ENCODE data around the gene MELK. TPM values are rescaled to one million over a fixed set of nuclear protein-coding genes. Genes with fewer than 3 reads are reported as not detected.
A peak's percentile ranks its signal among the peaks of the same experiment; 100 is the strongest.
"Not testable (repeated sequence)": the region's sequence is repeated elsewhere in the genome, so short reads cannot be mapped to it uniquely, and the experiment has no call there.

The MELK gene
- total RNA-seq = 1.9 TPM

DNA sequence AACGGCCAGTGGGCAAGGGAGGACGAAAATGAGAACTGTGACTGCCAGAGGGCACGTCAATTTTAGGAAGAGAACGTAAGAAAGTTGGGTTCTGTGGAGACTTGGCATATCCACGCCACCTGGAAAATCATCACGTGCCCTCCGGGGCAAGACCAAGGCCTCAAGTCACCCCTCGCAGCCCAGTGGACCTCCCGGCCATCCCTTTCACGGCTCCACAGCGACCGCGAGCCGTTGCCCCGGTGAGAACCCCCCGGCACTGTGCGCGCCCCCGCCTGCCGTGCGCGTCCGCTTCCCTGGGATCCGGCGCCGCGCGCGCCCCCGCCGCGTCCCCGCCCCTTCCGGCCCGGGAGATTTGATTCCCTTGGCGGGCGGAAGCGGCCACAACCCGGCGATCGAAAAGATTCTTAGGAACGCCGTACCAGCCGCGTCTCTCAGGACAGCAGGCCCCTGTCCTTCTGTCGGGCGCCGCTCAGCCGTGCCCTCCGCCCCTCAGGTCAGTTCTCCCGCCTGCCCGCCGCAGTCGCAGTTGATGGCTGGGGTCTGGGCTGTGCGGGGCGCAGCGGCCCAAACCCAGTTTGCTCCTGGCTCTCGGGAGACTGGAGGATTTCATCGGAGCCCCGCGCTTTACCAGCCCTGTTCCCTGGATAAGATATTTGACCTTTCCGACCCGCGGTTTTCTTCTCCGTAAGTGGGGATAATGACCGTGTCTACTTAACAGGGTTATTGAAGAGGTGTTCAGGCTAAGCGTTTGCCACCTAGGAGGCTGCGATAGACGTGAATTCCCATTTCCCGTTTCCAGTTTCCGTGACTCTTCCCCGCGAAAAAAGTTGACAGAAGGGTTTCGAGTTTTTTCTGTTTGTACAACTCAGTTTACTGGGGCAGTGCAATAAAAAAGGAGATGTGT lies at the start of gene MELK:
TSS of gene MELK (plus strand) at position 381 of the 904 bp plus-strand sequence. CDS start 8,787 bp downstream, outside the sequence.
- DNase-seq (ENCODE audit: low read depth in 2 of 3, low spot score in 2 of 3) = peak; percentile 44 to 82 (median 77)

DNA sequence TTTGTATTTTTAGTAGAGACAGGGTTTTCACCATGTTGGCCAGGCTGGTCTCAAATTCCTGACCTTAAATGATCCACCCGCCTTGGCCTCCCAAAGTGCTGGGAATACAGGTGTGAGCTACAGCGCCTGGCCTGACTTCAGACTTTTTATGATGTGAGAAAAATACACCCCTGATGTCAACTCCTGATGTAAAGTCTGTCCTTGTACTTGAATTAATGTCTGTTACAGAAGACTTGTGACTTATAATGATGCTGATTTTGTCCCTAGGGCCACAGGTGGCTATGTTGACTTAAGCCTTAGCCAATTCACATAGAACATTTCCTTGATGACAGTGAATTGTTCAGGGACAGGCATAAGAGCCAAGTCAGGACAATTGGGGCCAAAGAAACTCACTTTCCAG lies 42.5 kb upstream of the MELK start:
- DNase-seq (ENCODE audit: low read depth in 2 of 3, low spot score in 2 of 3) = no peak

DNA sequence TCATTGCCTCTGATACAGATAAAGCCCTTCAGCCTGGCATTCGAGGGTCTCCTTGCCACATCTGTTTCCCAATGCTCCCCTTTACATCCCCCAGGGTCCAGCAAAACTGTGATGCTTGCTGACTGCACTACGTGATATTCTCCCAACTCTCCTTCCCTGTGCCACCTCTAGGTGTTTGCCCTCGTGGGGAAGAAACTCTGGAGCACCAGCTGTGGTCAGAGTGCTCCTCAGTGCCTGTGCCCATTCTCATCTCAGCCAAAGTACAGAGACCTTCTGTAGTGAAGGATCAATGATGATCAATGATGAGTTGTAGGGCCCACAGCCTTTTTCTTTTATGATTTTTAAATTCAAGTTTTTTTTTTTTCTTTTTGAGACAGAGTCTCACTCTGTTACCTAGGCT lies 40.3 kb upstream of the MELK start:
- no peak for DNase-seq (ENCODE audit: low read depth in 2 of 3, low spot score in 2 of 3)

DNA sequence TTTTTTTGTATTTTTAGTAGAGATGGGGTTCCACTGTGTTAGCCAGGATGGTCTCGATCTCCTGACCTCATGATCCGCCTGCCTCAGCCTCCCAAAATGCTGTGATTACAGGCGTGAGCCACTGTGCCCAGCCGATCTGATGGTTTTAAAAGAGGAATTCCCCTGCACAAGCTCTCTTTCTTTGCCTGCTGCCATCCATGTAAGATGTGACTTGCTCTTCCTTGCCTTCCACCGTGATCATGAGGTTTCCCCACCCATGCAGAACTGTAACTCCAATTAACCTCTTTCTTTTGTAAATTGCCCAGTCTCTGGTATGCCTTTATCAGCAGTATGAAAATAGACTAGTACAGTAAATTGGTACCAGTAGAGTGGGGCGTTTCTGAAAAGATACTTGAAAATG lies 39.0 kb upstream of the MELK start:
- not testable (repeated sequence) for DNase-seq (ENCODE audit: low read depth in 2 of 3, low spot score in 2 of 3)

DNA sequence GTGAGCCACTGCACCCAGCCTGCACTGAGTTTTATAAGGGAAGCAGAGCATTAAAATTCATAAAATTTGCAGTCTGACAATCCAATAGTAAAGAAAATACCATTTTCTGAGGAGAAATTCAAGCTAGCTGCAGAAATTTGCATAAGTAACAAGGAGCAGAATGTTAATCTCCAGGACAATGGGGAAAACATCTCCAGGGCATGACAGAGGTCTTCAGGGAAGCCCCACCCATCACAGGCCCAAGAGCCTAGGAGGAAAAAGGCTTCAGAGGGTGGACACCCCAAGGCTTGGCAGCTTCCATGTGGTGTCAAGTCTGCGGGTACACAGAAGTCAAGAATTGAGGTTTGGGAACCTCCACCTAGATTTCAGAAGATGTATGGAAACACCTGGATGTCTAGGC lies 37.6 kb upstream of the MELK start:
- no peak for DNase-seq (ENCODE audit: low read depth in 2 of 3, low spot score in 2 of 3)

DNA sequence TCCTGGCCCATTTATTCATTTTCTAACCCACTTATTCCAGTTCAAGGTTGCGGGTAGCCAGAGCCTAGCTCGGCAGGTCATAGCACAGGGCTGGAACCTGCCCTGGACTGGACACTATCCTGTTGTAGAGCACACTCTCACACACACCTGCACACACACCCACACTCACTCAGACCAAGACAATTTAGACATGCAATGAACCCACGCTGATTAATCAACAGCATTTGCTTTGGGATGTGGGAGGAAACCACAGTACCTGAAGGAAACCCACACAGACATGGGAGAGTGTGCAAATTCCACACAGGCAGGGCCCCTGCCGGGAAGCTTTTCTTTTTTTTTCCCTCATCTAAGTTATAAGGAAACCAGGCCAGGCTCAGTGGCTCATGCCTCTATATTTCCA lies 34.8 kb upstream of the MELK start:
- no peak for DNase-seq (ENCODE audit: low read depth in 2 of 3, low spot score in 2 of 3)

DNA sequence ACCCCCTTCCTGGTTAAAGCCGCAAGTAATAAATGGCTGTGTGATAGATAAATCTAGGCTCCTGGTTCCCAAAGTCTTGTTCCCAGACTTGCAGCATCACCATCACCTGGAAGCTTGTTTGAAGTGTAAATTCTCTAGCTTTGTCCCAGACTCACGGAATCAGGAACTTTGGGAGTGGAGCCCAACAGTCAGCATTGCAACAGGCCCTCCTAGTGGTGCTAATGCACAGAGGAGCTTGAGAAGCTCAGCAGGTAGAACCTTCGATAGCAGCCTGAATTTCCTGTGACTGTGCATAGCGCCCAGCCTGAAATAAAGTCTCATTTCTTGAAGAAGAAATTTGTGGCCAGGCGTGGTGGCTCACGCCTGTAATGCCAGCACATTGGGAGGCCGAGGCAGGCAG lies 30.3 kb upstream of the MELK start:
- DNase-seq (ENCODE audit: low read depth in 2 of 3, low spot score in 2 of 3) = no peak

DNA sequence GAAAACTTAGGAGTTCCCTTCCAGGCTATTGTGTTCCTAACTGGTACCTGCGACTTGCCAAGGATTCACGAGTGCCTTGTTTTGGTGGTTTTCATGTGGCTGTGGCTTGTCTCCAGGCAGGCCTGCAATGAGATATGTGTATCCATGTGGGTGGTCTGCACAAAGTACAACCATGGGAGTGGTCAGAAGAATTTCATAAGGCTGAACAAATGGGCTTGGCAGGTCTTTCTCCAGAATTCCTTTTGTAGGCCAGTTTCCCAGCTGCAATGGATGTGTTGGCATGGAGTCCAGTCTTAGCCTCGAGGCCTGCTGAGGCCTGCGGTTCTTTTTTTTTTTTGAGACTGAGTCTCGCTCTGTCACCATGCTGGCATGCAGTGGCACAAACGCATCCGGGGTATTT lies 28.8 kb upstream of the MELK start:
- DNase-seq (ENCODE audit: low read depth in 2 of 3, low spot score in 2 of 3) = no peak

DNA sequence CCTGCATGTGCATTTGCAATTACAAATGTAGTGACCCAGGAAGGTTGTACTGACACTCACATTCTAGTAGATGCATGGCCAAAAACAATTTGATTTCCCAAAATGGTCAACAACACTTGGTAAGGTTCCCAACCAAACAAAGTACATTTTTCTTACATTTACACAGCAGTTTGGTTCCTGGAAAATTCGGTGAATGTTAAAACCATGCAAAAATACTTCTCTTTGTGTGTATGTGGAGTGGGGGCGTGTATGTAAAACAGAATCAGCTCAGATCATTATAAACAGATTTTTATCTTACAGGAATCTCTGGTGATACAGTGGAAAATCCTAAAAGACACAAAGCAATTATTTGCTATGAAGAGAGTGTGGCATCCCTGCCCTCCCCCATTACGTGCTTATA lies 25.1 kb upstream of the MELK start:
- DNase-seq (ENCODE audit: low read depth in 2 of 3, low spot score in 2 of 3) = no peak

DNA sequence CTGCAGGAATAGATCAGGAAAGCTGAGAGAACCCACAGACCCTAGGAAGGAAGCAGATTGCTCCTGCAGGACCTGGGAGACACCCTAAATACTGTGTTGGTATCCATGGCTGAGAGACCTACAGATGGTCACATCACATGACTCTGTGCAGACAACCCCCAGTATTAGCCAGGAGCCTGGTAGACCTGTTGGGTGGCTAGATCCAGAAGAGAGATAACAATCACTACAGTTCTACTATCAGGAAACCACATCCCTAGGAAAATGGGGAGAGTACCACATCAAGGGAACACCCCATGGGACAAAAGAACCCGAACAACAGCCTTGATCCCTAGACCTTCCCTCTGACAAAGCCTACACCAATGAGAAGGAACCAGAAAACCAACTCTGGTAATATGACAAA lies 24.2 kb upstream of the MELK start:
- no peak for DNase-seq (ENCODE audit: low read depth in 2 of 3, low spot score in 2 of 3)

DNA sequence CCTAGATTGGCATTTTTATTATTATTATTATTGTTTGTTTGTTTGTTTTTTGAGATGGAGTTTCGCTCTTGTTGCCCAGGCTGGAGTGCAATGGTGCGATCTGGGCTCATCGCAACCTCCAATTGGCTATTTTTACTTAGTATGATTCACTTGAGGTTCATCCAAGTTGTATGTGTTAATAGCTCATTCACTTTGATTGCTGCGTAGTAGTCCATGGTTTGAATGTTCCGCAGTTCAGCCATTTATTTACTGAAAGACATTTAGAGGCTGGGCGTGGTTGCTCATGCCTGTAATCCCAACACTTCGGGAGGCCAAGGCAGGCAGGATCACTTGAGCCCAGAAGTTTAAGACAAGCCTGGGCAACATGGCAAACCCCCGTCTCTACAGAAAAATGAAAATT lies 22.6 kb upstream of the MELK start:
- DNase-seq (ENCODE audit: low read depth in 2 of 3, low spot score in 2 of 3) = no peak

DNA sequence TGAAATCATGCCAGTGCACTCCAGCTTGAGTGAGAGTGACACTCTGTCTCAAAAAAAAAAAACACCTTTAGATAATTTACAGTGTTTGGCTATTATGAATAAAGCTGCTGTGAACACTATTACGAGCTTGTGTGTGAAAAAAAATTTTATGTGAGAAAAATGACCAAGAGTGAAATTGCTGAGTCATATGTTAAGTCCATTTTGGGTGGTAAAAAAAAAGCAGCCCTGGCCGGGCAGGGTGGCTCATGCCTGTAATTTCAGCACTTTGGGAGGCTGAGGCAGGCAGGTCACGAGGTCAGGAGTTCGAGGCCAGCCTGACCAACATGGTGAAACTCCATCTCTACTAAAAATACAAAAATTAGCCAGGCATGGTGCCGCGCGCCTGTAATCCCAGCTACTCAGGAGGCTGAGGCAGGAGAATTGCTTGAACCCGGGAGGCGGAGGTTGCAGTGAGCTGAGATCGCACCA lies 22.0 kb upstream of the MELK start:
- DNase-seq (ENCODE audit: low read depth in 2 of 3, low spot score in 2 of 3) = not testable (repeated sequence)

DNA sequence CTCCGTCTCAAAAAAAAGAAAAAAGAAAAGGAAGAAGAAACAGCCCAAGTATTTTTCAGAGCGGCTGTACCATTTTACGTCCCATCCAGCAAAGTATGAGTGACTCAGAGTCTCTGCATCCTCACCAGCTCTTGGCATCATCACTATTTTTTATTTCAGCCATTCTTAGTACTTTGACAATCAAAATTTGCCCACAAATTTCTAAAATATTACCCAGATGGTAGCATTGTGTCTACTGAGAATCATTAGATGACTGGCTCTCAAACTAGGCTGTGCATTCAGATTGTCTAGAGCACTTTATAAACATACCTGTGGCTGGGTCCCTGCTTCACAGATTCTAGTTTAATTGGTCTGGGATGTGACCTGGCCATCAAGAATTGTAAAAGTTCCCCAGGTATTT lies 21.6 kb upstream of the MELK start:
- no peak for DNase-seq (ENCODE audit: low read depth in 2 of 3, low spot score in 2 of 3)

DNA sequence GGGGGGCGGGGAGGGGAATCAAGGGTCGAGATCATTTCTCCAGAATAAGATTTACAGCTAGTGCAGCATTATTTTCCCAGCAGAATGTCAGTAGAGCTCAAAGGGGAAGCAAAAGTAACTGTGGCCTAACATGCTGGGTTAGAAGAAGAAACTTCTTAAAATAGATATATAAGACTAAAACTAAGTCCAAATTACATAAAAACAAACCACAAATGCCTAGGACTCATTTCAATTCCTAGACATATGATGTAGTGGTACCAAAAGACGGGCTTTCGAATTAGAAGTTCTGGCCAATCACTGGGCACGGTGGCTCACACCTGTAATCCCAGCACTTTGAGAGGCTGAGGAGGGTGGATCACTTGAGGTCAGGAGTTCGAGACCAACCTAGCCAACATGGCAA lies 20.8 kb upstream of the MELK start:
- no peak for DNase-seq (ENCODE audit: low read depth in 2 of 3, low spot score in 2 of 3)

DNA sequence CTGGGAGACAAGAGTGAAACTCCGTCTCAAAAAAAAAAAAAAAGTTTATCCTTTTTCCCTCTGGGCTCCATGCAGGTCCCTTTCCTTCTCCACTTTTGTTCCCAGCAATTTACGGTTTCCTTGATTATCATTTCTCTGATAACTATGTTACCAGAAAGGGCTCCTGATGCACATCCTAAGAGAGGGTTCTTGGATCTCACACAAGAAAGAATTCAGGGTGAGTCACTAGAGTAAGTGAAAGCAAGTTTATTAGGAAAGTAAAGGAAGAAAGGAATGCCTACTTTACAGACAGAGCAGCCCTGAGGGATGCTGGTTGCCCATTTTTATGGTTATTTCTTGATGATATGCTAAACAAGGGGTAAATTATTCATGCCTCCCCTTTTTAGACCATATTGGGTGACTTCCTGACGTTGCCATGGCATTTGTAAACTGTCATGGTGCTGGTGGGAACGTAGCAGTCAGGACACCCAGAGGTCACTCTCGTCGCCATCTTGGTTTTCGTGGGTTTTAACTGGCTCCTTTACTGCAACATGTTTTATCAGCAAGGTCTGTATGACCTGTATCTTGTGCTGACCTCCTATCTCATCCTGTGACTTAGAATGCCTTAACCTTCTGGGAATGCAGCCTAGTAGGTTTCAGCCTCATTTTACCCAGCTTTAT lies 13.5 kb upstream of the MELK start:
- no peak for DNase-seq (ENCODE audit: low read depth in 2 of 3, low spot score in 2 of 3)

DNA sequence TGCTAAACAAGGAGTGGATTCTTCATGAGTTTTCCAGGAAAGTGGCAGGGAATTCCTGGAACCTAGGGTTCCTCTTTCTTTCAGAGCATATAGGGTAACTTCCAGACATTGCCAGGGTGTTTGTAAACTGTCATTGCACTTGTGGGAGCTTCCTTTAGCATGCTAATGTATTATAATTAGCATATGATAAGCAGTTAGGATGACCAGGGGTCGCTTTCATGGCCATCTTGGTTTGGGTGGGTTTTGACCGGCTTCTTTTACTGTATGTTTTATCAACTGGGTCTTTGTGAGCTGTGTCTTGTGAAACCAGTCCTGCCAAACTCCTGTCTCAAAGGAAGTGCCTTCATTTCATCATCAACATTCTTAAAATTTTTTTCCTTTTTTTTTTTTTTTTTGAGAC lies 11.9 kb upstream of the MELK start:
- DNase-seq (ENCODE audit: low read depth in 2 of 3, low spot score in 2 of 3) = no peak

DNA sequence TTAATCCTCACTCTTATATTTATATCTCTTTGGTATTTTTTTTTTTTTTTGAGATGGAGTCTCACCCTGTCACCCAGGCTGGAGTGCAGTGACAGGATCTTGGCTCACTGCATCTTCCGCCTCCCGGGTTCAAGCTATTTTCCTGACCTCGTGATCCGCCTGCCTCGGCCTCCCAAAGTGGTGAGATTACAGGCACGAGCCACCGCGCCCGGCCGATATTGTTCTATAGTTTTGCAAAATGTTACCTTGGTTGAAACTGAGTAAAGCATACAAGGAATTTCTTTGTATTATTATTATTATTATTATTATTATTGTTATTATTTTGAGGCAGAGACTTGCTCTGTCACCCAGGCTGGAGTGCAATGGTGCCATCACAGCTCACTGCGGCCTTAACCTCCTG lies 9.9 kb upstream of the MELK start:
- DNase-seq (ENCODE audit: low read depth in 2 of 3, low spot score in 2 of 3) = not testable (repeated sequence)

DNA sequence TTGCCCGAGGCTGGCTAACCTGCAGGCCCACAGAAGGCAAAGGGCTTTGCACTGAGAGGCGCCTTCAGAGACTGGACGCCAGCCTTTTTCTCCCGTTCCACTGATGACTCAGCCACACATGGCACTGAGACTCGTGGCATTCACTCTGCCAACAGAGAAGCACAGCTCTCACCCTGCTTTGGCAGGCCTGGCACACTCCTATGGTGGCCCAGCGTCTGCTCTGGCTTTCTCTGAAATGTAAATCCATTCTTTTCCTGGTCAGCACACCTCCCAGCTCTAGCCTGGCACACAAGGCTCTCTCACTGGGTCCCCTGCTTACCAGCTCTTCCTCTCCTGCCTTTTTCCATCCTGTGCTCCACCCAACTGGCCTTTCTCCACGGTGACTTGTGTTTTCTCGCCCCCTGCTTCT lies 5.9 kb upstream of the MELK start:
- DNase-seq (ENCODE audit: low read depth in 2 of 3, low spot score in 2 of 3) = no peak

DNA sequence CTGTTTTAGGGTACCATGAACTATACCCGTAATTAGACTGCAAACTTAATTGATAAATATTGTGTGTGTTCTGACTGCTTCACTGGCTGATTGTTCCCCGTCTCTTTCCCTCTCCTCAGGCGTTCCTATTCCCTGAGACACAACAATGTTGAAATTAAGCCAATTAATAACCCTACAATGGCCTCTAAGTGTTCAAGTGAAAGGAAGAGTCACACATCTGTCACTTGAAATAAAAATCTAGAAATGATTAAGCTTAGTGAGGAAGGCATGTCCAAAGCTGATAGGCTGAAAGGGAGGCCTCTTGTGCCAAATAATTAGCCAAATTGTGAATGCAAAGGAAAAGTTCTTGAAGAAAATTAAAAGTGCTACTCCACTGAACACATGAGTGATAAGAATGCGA lies 4.0 kb upstream of the MELK start:
- DNase-seq (ENCODE audit: low read depth in 2 of 3, low spot score in 2 of 3) = not testable (repeated sequence)

DNA sequence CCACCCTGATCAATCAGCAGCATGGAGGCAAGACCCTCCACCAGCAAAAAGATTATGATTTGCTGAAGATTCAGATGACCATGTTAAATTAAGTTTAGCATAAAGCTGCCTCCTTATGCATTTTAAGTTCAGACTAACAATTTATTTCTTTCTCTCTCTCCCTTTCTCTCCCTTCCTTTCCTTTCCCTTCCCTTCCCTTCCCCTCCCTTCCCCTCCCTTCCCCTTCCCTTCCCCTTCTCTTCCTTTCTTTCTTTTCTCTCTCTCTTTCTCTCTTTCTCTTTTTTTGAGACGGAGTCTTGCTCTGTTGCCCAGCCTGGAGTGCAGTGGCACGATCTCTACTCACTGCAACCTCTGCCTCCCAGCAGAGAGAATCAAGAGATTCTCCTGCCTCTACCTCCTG lies 1.4 kb upstream of the MELK start:
- DNase-seq (ENCODE audit: low read depth in 2 of 3, low spot score in 2 of 3) = no peak

DNA sequence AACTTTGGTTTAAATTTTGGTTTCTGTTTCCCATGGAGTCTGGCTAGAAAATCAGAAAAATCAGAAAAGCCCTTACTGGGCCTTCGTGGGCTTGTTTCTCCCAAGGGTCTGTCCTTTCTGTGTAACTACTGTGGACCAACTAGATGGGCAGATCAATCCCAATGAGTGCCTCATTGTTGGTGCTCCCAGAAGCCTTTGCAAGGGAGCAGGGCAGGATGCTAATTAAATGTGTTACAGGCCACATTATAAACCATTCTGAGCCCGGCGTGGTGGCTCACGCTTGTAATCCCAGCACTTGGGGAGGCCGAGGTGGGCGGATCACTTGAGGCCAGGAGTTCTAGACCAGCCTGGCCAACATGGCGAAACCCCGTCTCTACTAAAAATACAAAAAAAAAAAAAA lies 1.4 kb downstream of the MELK start:
- DNase-seq (ENCODE audit: low read depth in 2 of 3, low spot score in 2 of 3) = not testable (repeated sequence)

DNA sequence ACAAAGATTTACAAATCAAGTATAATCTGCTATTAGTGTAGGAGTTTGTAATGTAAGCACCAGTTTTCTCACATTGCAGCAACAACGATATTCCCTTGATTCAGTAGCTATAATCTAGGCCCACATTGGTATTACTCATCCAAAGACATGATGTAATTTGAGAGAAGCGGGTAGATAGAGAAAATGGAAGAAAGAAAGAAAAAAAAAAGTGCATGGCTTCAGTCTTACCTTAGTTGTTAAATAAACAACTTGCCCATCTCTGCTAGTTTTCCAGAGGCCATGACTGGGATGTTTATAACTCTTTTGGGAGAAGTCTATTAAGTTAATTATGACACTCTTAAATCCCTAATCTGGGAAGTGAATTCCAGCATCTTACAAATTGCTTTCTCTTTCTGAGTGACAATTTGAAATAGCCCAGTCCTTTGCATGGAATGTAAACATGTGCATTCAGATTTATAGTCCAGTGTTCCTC lies 2.8 kb downstream of the MELK start:
- no peak for DNase-seq (ENCODE audit: low read depth in 2 of 3, low spot score in 2 of 3)
